Gastroesophageal sphincter (tissue), 4 donors: Measurements from ENCODE around the gene PHF2. TPM values are rescaled to one million over a fixed set of nuclear protein-coding genes. Genes with fewer than 3 reads are reported as not detected.

ENCODE experiments used
- ATAC-seq: fragments of 150-250 bp; one replicate; pipeline ENCODE4 v1.9.1; 2016; ENCODE audit warnings: mild to moderate bottlenecking, moderate library complexity
- H3K27ac ChIP-seq, 4 donors: fragments of 200-600 bp; sonication (generic) in 3 of 4; 1 replicate in 3 of 4; 2 replicates in 1 of 4; pipeline ENCODE4 v1.5.1; 2016 to 2019
- H3K27me3 ChIP-seq: fragments of 200-600 bp; sonication (generic); one replicate; pipeline ENCODE4 v1.5.1; 2019
- H3K36me3 ChIP-seq, 2 donors: fragments of 200-600 bp; sonication (generic); one replicate each; pipeline ENCODE4 v1.5.1; 2019; ENCODE audit warnings: control low read depth in 1 of 2
- H3K4me1 ChIP-seq, 3 donors: fragments of 200-600 bp; sonication (generic); 1 replicate in 2 of 3; 2 replicates in 1 of 3; pipeline ENCODE4 v1.5.1; 2016 to 2019; ENCODE audit warnings: control low read depth in 2 of 3
- H3K4me3 ChIP-seq, 2 donors: fragments of 200-600 bp; sonication (generic); one replicate each; pipeline ENCODE4 v1.5.1; 2019; ENCODE audit warnings: mild to moderate bottlenecking in 1 of 2, moderate library complexity in 1 of 2
- H3K9me3 ChIP-seq, 3 donors: fragments of 200-600 bp; sonication (generic); one replicate each; pipeline ENCODE4 v1.5.1; 2017 to 2019; ENCODE audit warnings: control low read depth in 2 of 3
- EP300 ChIP-seq: sonication (generic); formaldehyde crosslinking; IDR thresholded peaks from one replicate; pipeline ENCODE4 v1.6.1; 2017; ENCODE audit warnings: antibody characterized with exemption, mild to moderate bottlenecking
- POLR2A ChIP-seq, 2 donors: fragments of 450-650 bp; IDR thresholded peaks; one replicate each; pipeline ENCODE4 v1.6.1; 2017; ENCODE audit warnings: antibody characterized with exemption in 2 of 2, mild to moderate bottlenecking in 2 of 2, moderate library complexity in 1 of 2
- POLR2AphosphoS5 ChIP-seq: sonication (generic); formaldehyde crosslinking; IDR thresholded peaks from one replicate; pipeline ENCODE4 v1.6.1; 2017; ENCODE audit warnings: antibody characterized with exemption
- WGBS, 2 donors: methylation state at CpG; one replicate each; pipeline ENCODE4 v1.1.5; 2018; ENCODE audit warnings: low coverage in 1 of 2; 5-methylcytosine and 5-hydroxymethylcytosine counted together
- total RNA-seq, 4 donors: library from RNA; depleted of rRNA; stranded (reverse); fragments of >200 nt; gene quantifications; one replicate each; pipeline ENCODE4 v1.1.0, GENCODE V29; 2016
- TF ChIP-seq, protein P1 (sequence below), 4 experiments: fragments of 200-600 bp in 2 of 4; fragments of 450-650 bp in 2 of 4; sonication (generic) in 1 of 4; IDR thresholded peaks; one replicate each; pipeline ENCODE4 v1.5.1; 2017 to 2019; ENCODE audit warnings: antibody characterized with exemption in 4 of 4, mild to moderate bottlenecking in 2 of 4, moderate library complexity in 2 of 4

The PHF2 gene
- total RNA-seq, 4 donors from 2014 or later: 37.2 to 51.2 (median 39.2) TPM

DNA sequence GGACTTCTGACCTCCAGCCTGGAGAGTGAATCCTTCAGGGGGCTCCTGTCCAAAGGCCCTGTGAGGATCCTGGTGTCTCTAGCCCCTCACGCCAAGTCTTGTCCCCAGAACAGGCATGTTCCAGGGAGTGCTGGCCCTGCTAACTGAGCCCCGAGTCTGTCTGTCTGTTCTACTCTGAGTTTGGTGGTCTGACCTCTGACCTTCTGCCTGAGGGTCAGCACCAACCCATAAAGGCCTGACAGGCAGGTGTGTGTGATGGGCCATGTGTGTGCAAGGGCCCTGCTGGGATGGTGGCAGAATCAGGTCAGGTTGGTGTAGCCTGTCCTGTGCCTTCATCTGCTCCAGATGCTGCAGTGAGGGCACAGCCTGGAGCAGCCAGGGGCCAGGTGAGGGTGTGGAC lies 46.3 kb downstream of the PHF2 start:
- Histone ChIP-seq H3K36me3 (no peaks in the 10 kb centered on the region), H3K27me3 (no peaks in the 10 kb centered on the region), H3K4me3 (no peak overlapping the region), H3K4me1 (peaks cover 0 to 57% (median 0%) of the 10 kb centered on the region in 3 donors), H3K27ac (no peak overlapping the region), H3K9me3 (peaks cover 0 to 3% (median 0%) of the 10 kb centered on the region in 3 donors)
- no peak for TF ChIP-seq POLR2AphosphoS5
- TF ChIP-seq, protein P1, sequence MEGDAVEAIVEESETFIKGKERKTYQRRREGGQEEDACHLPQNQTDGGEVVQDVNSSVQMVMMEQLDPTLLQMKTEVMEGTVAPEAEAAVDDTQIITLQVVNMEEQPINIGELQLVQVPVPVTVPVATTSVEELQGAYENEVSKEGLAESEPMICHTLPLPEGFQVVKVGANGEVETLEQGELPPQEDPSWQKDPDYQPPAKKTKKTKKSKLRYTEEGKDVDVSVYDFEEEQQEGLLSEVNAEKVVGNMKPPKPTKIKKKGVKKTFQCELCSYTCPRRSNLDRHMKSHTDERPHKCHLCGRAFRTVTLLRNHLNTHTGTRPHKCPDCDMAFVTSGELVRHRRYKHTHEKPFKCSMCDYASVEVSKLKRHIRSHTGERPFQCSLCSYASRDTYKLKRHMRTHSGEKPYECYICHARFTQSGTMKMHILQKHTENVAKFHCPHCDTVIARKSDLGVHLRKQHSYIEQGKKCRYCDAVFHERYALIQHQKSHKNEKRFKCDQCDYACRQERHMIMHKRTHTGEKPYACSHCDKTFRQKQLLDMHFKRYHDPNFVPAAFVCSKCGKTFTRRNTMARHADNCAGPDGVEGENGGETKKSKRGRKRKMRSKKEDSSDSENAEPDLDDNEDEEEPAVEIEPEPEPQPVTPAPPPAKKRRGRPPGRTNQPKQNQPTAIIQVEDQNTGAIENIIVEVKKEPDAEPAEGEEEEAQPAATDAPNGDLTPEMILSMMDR (IDR thresholded peaks at IDR 0.05): no peak
- no peak for TF ChIP-seq EP300
- TF ChIP-seq POLR2A (IDR thresholded peaks at IDR 0.05): no peak
- no CpG with 5 or more reads among the region's 2 CpGs for WGBS, 2 donors
- peak; percentile 10 for ATAC-seq

DNA sequence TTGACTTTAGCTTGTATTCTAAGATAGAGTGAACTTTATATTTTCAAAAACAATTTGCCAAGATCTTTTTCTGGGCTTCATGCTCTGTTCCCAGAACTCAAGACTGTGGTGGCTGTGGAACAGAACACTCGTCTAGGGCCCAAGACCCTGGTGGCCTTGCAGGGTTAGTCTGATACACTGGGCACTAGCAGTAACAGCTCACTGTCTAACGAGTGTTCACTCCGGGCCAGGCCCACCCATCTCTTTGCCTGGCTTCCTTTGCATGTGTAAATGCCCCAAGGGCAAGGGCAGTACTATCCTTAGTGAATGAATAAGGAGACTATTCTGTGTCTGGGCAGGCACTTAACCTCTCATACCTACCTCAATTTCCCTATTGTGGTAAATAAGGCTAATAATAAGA lies 47.4 kb downstream of the PHF2 start:
- no peak for ATAC-seq
- Histone ChIP-seq H3K27ac (no peak overlapping the region), H3K36me3 (no peaks in the 10 kb centered on the region), H3K4me1 (peaks cover 0 to 51% (median 0%) of the 10 kb centered on the region in 3 donors), H3K27me3 (no peaks in the 10 kb centered on the region), H3K9me3 (peaks cover 0 to 8% (median 0%) of the 10 kb centered on the region in 3 donors), H3K4me3 (no peak overlapping the region)
- WGBS, 2 donors: 87% methylated on average over 3 of the region's 3 CpGs; no CpG with 5 or more reads in 1 of the 2 donors
- TF ChIP-seq, protein P1 (IDR thresholded peaks at IDR 0.05): no peak
- TF ChIP-seq POLR2AphosphoS5: no peak
- TF ChIP-seq EP300: no peak
- no peak for TF ChIP-seq POLR2A (IDR thresholded peaks at IDR 0.05)

DNA sequence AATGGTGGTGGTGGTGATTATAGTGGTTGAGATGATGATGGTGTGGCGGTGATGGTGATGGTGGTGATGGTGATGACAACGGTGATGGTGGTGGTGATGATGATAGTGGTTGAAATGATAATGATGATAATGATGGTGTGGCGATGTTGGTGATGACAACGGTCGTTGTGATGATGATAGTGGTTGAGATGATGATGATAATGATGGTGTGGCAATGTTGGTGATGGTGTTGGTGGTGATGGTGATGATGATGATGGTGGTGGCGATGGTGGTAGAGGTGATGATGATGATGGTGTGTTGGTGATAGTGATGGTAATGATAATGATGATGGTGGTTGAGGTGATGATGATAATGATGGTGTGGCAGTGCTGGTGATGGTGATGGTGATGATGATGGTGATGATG lies 48.0 kb downstream of the PHF2 start:
- H3K27ac ChIP-seq: no peak overlapping the region
- no peak for ATAC-seq
- H3K4me3 ChIP-seq: no peak overlapping the region
- peaks cover 0 to 48% (median 0%) of the 10 kb centered on the region in 3 donors for H3K4me1 ChIP-seq
- WGBS, 2 donors: 88 to 98% methylated on average over 6 of the region's 6 CpGs
- peaks cover 0 to 8% (median 0%) of the 10 kb centered on the region in 3 donors for H3K9me3 ChIP-seq
- TF ChIP-seq, protein P1 (IDR thresholded peaks at IDR 0.05): no peak
- no peak for TF ChIP-seq EP300
- TF ChIP-seq POLR2AphosphoS5: no peak
- no peak for TF ChIP-seq POLR2A (IDR thresholded peaks at IDR 0.05)
- H3K36me3 ChIP-seq: no peaks in the 10 kb centered on the region
- no peaks in the 10 kb centered on the region for H3K27me3 ChIP-seq

DNA sequence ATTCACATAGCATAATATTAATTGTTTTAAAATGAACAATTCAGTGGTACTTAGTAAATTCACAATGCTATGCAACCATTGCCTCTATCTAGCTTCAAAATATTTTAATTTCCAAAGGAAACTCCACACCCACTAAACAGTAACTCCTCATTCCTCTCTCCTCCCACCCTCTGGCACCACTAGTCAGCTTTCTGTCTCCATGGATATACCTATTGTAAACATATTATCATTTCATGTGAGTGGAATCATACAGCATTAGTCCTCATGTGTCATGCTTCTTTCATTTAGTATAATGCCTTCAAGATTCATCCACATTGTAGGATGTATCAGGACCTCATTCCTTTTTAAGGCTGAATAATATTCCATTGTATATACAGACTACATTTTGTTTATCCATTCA lies 48.6 kb downstream of the PHF2 start:
- ATAC-seq: no peak
- H3K27me3 ChIP-seq: no peaks in the 10 kb centered on the region
- no peak overlapping the region for H3K4me3 ChIP-seq
- TF ChIP-seq POLR2A (IDR thresholded peaks at IDR 0.05): no peak
- no peak for TF ChIP-seq EP300
- TF ChIP-seq POLR2AphosphoS5: no peak
- TF ChIP-seq, protein P1 (IDR thresholded peaks at IDR 0.05): no peak
- peaks cover 0 to 8% (median 0%) of the 10 kb centered on the region in 3 donors for H3K9me3 ChIP-seq
- no peak overlapping the region for H3K27ac ChIP-seq
- peaks cover 0 to 1% of the 10 kb centered on the region in 2 donors for H3K36me3 ChIP-seq
- peaks cover 0 to 46% (median 0%) of the 10 kb centered on the region in 3 donors for H3K4me1 ChIP-seq

DNA sequence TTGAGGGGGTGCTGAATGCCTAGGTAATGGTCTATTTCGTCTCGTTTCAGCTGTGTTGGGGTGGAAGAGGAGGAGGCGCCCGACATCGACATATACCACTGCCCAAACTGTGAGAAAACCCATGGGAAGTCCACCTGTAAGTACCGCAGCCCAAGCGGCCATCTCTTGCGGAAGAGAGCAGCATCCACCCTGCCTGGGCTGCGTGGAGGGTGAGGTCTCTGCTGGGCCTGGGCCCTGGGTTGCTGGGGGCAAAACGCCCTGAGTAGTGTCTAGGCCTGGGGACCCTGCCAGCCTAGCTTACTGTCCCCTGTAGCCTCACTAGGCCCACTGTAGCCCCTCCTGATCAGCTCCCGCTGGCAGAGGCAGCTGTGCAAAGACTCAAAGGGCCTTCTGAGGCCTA lies 53.5 kb downstream of the PHF2 start:
- peaks cover 0 to 50% of the 10 kb centered on the region in 2 donors for H3K36me3 ChIP-seq
- TF ChIP-seq, protein P1 (IDR thresholded peaks at IDR 0.05): no peak
- H3K27me3 ChIP-seq: no peaks in the 10 kb centered on the region
- peaks cover 0 to 8% (median 0%) of the 10 kb centered on the region in 3 donors for H3K9me3 ChIP-seq
- no peak for ATAC-seq
- no CpG with 5 or more reads among the region's 11 CpGs for WGBS, 2 donors
- peaks cover 0 to 6% (median 0%) of the 10 kb centered on the region in 3 donors for H3K4me1 ChIP-seq
- no peak overlapping the region for H3K27ac ChIP-seq
- no peak overlapping the region for H3K4me3 ChIP-seq
